Heart left ventricle (tissue), 16 donors: ENCODE measurements around the gene SCAMP3. TPM values are rescaled to one million over a fixed set of nuclear protein-coding genes. Genes with fewer than 3 reads are reported as not detected.

ENCODE experiments used
- ATAC-seq, 4 donors: fragments of 200-7000 bp; cut with Tn5 transposase; one replicate each; pipeline ENCODE4 v1.9.1; 2020 to 2022; ENCODE audit warnings: moderate library complexity in 4 of 4, mild to moderate bottlenecking in 3 of 4, moderate number of reproducible peaks in 1 of 4
- DNase-seq, 5 donors: peaks; one replicate each; pipeline ENCODE4 v3.0.0-alpha.2; 2020
- H3K27ac ChIP-seq, 12 donors: fragments of 200-600 bp; sonication (generic) in 4 of 12; one replicate each; pipeline versions ENCODE4 v1.5.0 to v1.8.0; 2016 to 2022; ENCODE audit warnings: mild to moderate bottlenecking in 2 of 12
- H3K27me3 ChIP-seq, 9 donors: fragments of 200-600 bp; sonication (generic) in 2 of 9; one replicate each; pipeline versions ENCODE4 v1.5.1 to v1.8.0; 2016 to 2022; ENCODE audit warnings: mild to moderate bottlenecking in 3 of 9
- H3K36me3 ChIP-seq, 9 donors: fragments of 200-600 bp; sonication (generic) in 2 of 9; one replicate each; pipeline versions ENCODE4 v1.5.0 to v1.8.0; 2018 to 2022; ENCODE audit warnings: mild to moderate bottlenecking in 2 of 9
- H3K4me1 ChIP-seq, 12 donors: fragments of 200-600 bp; sonication (generic) in 4 of 12; one replicate each; pipeline versions ENCODE4 v1.5.0 to v1.8.0; 2016 to 2022; ENCODE audit warnings: mild to moderate bottlenecking in 3 of 12
- H3K4me3 ChIP-seq, 12 donors: fragments of 200-600 bp; sonication (generic) in 4 of 12; one replicate each; pipeline versions ENCODE4 v1.5.0 to v1.8.0; 2017 to 2022; ENCODE audit warnings: mild to moderate bottlenecking in 9 of 12, moderate library complexity in 4 of 12
- H3K9me3 ChIP-seq, 12 donors: fragments of 200-600 bp; sonication (generic) in 4 of 12; one replicate each; pipeline versions ENCODE4 v1.5.0 to v1.8.0; 2016 to 2022; ENCODE audit warnings: mild to moderate bottlenecking in 1 of 12
- CTCF ChIP-seq, 12 donors: fragments of 200-600 bp; sonication (generic) in 4 of 12; IDR thresholded peaks; one replicate each; pipeline versions ENCODE4 v1.5.0 to v1.8.0; 2018 to 2022; ENCODE audit warnings: antibody characterized with exemption in 12 of 12, mild to moderate bottlenecking in 5 of 12
- POLR2A ChIP-seq, 2 donors: fragments of 450-650 bp; IDR thresholded peaks; one replicate each; pipeline ENCODE4 v1.6.1; 2017; ENCODE audit warnings: antibody characterized with exemption in 2 of 2, mild to moderate bottlenecking in 2 of 2, moderate library complexity in 2 of 2
- WGBS, 4 donors: extraction: QIAGEN DNeasy Blood & Tissue Kit in 2 of 4; methylation state at CpG; one replicate each; pipeline versions ENCODE4 v1.1.5 to v1.1.7; 2013 to 2018; 5-methylcytosine and 5-hydroxymethylcytosine counted together
- intact Hi-C, 10 donors: fragments of 100-400 bp; cut with DNase I; formaldehyde crosslinking; loops; one replicate each; pipeline versions ENCODE4 v1.11.1 to v1.14.2; 2022
- polyA plus RNA-seq, 2 donors: library from polyadenylated mRNA; stranded (reverse); fragments of 200-250 nt; gene quantifications; one replicate each; pipeline ENCODE4 v1.2.3, GENCODE V29; 2013
- total RNA-seq, 9 donors: library from RNA; depleted of rRNA in 2 of 9; stranded (reverse); fragments of >200 nt in 2 of 9; fragmentation: NEBNext Ultra II Directional in 3 of 9; extraction: Animal tissue kit (Norgen Biotek cat#: 25700) in 3 of 9; gene quantifications; one replicate each; pipeline versions ENCODE4 v1.1.0 to v1.2.4, GENCODE V29; 2016 to 2023
- donor health status: ischemic (EF 13 %, LVEDD 7.1; RV severe dilation, severe dysfunction).
- donor health status: healthy with polysubstance abuse.
- donor health status: DM: no; HTN: yes; CAD: no.
- donor health status: DM: no; HTN: no; CAD: no.
- donor health status: ischemic (EF 25% LVEDD 6.9; RV normal size, moderate dysfunction).
- donor health status: ischemic (EF 25% LVEDD 5.7; RV mildly dilated, moderate dysfunction).
- donor health status: healthy.
- donor health status: DM: yes; HTN: yes; CAD: no.
- donor health status: ischemic (EF 35%, LVEDD 5.7; RV mildly dilated, moderate dysfunction).
- donor health status: nonischemic (EF 11% LVEDD 7.7; RV severe dilation, severe dysfunction).
- donor health status: DM: yes; HTN: yes; CAD: no.
- donor health status: PGD.
- donor health status: ischemic (EF 29% LVEDD 5.4; RV normal size, mild dysfunction).
- donor health status: nonischemic (EF 23%, LVEDD 6.1; RV moderate dilation, normal function).

Gene SCAMP3
- total and polyA plus RNA-seq, 11 donors = 51.2 to 123 (median 65.8) TPM

- TF ChIP-seq POLR2A (IDR thresholded peaks at IDR 0.05) (no peak), CTCF (IDR thresholded peaks at IDR 0.05) (peak in 4 of 12 donors; percentile 11 to 18 (median 15))
- H3K27ac ChIP-seq = peak overlapping the region in 9 of 12 donors; percentile 16 to 69 (median 53)
- peak in 2 of 4 donors; percentile 5 to 15 for ATAC-seq
- peak in 4 of 5 donors; percentile 53 to 66 (median 55) for DNase-seq
- H3K27me3 ChIP-seq = no peaks in the 10 kb centered on the region
- no peaks in the 10 kb centered on the region for H3K36me3 ChIP-seq
- WGBS, 4 donors = 1 to 2% (median 1%) methylated on average over 13 to 29 of the region's 29 CpGs
- H3K9me3 ChIP-seq = no peaks in the 10 kb centered on the region
- intact Hi-C loops = loop anchor here in 8 of 10 donors (1.0 to 5.0 kb wide), 5 partner anchors 27 to 45 kb away; partner anchors contain the start of genes RUSC1 (in 6 of the 8) and FDPS (in 4 of the 8)
- peak overlapping the region; percentile 33 to 82 (median 70) for H3K4me3 ChIP-seq
- H3K4me1 ChIP-seq = peaks cover 0 to 29% (median 17%) of the 10 kb centered on the region in 12 donors
Measured at GRCh38 chr1:155277902-155278688, 15.9 kb upstream of the SCAMP3 start.

- DNase-seq = peak; percentile 98 to 99 (median 98)
- ATAC-seq = peak; percentile 89 to 94 (median 92)
- 0 to 1% (median 1%) methylated on average over 40 to 68 of the region's 68 CpGs for WGBS, 4 donors
Measured at GRCh38 chr1:155277070-155277901, 15.1 kb upstream of the SCAMP3 start, which contains the start of gene HCN3. Gene HCN3, plus strand, starts transcription at chr1:155277463. Its CDS starts 128 bp downstream, at chr1:155277591.

More at GRCh38 chr1:155277070-155277901, 15.1 kb upstream of the SCAMP3 start, which contains the start of gene HCN3:
- peak; percentile 58 to 98 (median 86) for TF ChIP-seq CTCF (IDR thresholded peaks at IDR 0.05)
- TF ChIP-seq POLR2A (IDR thresholded peaks at IDR 0.05) = peak in 1 of 2 donors; percentile 25
- H3K9me3 ChIP-seq = no peaks in the 10 kb centered on the region
- no peaks in the 10 kb centered on the region for H3K27me3 ChIP-seq
- peak within 1 kb of the TSS; percentile 16 to 69 (median 52) for H3K27ac ChIP-seq
- H3K4me3 ChIP-seq = peak within 1 kb of the TSS; percentile 33 to 82 (median 70)
- H3K36me3 ChIP-seq = no peaks in the 10 kb centered on the region
- intact Hi-C loops = loop anchor here in 8 of 10 donors (1.0 to 5.0 kb wide), 4 partner anchors 31 to 46 kb away; partner anchors contain the start of genes RUSC1 (in 6 of the 8) and FDPS (in 4 of the 8)
- peaks cover 4 to 31% (median 21%) of the 10 kb centered on the region in 12 donors for H3K4me1 ChIP-seq
